ENCODE data around the gene BRSK2.
"Not testable (repeated sequence)": the region's sequence is repeated elsewhere in the genome, so short reads cannot be mapped to it uniquely, and the experiment has no call there.

BRSK2 gene

DNA sequence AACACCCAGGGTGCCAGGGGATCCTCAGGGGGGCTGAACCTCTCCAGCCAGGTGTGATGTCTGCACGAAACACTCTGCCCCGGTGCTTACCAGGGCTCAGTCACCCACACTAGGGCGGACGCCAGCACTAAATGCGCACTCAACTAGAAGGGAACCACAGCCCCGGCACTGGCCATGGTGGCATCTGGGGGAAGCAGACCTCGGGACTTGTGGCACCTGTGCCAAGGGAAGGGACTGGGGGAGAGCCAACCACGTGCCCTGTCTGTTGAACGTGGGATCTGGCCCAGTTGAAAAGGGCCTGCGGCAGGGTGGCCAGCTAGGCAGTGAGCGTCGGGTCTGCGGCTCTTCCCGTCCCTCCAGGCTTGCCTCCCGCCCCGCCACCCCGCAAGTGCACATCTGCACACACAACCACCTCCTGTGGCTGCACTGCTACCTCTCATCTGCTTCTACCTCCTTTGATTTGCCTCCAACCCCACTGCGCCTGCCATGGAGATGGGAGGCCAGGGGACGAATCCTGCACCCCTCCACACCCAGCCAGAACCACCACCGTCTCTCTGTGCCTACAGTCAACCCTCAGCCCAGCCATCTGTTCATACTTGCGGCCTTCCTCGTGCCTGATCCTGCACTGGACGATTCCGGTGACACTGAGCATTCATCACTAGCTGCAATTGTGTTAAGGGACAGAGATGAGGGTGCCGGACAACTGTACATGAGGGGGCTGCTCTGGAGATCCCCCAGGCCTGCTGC lies 111.9 kb downstream of the BRSK2 start:
- DNase-seq = no peak

DNA sequence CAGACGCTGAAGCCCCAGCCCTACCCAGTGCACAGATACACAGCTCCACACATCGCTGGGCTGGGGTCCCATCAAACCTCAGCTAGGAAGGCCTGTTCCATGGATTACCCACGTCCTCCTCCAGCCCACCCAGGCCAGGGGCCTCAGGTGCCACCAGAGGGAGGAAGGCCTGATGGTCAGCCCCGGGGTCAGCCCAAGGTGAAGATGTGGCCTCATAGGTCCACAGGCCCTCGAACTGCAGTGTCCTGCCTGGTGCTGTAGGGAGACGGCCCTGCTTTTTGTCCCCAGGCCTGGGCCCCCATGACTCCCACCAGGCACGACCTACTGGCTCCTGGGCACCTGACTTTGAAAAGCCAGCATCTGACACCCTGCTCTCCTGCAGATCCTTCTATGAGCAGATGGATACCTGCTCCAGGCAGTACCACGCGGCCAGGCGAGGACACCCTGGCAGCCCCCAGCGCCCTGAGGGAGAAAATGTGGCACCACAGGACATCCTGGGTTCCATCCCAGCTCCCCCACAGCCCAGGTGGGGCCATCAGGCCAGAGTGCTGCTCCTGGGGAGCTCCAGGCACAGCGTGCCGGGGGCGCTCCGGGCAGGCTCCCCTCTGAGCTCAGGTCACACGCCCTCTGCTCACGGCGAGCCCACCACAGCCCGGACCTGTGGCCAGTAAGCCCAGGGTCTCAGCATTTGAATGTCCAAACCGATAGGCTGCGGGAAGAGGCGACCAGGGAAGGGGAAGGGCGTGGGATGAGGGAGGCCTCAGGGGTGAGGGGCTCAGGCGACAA lies 112.6 kb downstream of the BRSK2 start:
- DNase-seq = no peak

DNA sequence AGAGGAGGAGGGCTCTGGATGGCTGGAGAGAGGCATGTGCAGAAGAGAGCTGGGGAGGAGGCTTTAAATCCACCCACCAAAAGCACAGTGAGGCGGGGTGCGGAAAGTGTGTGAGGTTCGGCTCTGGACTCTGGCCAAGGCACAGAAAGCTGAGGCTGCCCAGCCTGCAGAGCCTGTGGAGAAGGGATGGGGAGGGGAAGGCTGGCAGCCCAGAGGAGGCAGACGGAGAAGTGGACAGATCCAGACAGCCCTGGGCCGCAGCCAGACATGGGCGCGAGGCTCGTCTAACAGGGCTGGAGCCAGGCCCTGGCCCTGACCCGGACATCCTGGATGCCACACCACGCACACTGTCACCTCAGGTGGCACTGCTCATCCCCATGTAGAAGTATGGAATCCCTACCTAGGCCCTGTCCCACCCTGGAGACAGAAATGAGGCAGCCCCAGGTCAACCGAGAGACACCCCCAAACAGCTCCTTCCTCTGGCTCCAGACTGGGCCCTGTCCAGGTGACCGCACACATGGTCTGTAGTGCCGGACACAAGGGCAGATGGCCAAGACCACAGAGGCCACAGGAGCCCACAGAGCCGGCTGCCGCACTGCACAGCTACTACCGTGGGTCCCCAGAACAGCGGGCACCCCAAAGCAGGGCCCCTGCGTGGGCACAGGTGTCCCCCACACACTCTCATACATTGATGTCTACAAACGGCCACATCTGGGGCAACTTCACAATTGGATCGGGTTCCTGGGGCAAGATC lies 113.4 kb downstream of the BRSK2 start:
- DNase-seq = no peak

DNA sequence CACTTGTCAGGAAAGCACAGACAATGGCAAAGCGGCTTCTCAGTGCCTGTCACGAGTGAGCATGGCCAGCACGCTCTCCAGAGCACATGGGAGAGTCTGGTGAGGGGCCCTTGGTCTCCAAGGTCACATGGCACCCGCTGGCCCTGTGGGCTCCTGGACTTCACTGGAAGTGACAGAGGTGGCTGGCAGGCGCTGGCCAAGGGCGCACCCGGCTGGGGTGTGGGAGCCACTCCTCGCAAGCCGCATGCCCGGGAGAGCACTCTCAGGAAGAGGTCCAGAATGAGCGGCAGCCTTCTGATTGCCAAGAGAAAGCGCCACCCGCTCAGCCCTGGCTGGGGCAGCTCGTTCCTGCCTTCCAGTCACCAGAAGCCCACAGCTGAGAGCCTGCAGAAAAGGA lies 114.0 kb downstream of the BRSK2 start:
- no peak for DNase-seq

DNA sequence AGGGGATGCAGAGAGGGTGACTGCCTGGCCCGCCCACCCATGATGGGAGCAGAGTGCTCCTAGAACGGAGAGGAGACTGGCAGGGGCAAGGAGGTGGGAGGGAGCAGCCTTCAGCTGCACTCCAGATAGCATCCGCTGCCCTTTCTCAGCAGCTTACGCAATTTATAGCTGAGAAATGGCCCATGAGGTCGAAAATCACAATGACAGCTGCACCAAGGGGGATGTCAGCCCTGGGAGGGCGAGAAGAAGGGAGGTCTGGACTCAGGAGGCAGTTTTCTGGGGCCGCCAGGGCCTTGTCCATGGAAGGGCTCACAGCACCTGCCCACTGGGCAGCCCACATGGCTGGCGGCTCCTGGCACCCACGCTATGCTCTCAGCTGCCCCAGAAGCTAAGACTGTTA lies 114.4 kb downstream of the BRSK2 start:
- no peak for DNase-seq

DNA sequence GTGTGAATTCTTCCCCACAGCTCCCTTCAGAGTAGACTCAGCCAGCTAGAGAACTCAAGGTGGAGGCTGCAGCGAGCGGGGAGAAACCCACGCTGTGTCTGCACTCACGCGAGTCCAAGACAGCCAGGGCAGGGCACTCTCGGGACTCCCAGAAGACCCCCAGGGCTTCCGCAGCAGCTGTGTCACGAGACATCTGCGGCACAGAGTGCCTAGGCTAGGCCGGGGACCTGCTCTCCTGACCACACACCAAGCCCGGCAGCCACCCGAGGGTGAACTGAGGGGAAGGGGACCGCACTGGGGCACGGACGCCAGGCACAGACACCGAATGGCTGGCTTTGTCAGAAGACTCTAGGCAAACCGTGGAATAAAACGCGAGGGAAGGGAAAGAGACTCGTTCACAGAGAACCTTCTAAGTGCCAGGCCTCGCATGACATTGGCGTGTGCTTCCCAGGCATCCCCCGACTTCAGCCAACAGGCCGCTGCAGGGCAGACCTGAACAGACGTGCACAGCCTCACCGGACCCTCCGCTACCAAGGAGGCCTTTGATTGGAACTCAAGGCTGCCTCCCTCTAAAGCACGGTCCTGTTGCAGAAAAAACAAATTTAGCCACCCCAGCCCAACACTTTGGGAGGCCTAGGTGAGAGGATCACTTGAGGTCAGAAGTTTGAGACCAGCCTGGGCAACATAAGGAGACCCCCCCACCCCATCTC lies 115.0 kb downstream of the BRSK2 start:
- DNase-seq = no peak

DNA sequence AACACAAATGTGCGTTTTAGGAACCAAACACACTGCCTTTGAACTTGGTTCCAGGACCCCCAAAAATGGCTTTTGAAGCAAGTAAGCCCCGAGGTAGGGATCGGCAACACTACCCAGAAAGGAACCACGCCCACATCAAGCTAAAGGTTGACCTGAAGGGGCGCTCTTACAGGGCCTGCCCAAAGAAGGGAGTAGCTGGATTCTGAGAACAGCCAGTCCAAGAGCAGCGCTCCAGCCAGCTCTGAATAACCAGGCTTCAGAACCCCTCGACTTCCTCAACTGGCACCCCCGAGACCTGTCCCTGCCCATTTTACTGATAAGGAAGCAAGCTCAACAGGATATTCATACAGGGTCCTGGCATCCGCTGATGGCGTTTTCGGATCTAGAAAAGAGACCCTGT lies 115.7 kb downstream of the BRSK2 start:
- DNase-seq = no peak

DNA sequence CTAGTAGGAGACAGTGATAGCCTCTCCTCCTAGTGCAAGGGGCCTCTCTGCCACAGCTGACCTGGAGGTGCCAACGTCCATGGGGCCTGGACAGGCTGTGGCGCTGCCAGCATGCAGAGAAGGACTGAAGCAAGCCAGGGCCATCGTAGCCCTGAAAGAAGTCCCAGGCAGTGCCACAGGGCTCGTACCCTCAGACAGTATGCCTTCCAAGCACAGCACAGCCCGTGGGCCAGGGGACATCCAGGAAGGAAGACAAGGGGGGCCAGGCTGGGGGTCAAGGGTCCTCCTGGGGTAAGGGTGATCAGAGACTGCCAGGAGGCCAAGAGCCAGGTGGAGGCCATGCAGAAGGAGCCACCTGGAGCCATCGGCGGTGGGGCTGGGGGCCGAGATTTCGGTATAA lies 117.2 kb downstream of the BRSK2 start:
- no peak for DNase-seq

DNA sequence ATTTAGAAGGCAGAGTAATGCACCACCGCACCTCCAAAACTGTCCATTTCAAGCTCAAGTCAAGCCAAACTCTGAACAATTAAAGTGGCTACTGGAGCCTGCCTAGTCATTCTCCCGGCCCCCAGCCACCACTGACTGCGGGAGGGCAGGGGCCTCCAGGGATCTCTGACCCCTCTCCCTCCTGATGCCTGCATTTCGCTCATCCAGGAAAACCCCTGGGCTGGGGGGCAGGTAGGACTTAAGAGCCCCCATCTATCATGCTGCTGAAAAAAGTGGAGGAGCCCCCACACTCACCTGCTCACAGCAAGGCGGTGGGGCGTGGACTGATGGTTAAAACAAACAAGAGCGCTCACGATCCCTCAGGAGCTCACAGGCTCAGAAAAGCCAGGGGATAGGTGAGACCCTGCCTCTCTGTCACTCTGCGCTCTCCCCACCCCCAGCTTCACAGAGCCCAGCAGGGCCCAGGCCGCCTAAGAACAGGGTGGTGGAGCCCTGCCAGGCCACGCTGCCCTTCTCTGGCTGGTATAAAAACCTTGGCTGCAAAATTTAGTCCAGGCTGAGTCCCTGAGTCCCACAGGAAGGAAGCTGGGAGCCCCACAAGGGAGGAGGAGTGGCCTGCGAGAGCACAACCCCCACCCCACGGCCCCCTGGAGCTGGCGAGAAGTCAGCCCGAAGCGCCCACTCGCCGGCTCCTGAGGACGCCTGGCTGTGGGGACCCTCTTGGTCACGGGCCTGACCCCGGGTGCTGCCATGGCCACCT lies 117.8 kb downstream of the BRSK2 start:
- no peak for DNase-seq

DNA sequence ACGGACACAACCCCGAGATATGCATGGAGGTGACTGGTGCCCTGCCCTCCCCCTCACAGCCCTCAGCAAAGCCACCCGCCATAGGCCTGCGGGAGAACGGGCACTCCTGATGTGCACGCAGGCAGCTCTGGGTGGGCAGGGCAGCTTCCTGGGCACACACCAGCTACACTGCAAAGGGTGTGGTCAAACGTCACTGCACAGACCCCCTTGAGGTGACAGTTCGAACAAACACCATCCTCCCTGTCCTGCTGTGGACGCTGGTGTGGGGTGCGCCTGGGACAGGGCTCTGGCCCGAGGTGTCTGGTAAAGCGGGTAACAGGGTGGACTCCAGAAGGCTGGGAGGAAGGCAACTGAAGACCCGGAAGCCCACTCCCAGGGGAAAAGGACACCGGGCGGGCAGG lies 118.8 kb downstream of the BRSK2 start:
- no peak for DNase-seq

DNA sequence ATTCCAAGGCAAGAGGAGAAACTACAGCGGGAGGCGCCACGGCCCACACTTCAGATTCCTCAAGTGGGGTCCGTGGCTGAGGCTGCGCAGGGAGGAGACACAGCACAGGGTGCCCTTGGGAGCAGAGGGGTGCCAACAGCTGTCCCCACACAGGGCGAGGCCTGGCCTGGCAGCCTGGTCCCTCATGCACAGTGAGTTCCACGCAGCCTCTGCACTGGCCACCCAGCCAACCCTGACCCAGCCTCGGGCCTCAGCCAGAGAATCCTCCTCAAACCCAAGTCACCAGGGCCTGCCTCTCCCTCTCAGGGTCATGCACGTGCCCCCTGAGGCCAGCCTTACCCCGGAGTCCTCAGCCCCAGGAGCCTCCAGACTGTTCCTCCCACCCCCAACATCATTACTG lies 119.3 kb downstream of the BRSK2 start:
- no peak for DNase-seq

DNA sequence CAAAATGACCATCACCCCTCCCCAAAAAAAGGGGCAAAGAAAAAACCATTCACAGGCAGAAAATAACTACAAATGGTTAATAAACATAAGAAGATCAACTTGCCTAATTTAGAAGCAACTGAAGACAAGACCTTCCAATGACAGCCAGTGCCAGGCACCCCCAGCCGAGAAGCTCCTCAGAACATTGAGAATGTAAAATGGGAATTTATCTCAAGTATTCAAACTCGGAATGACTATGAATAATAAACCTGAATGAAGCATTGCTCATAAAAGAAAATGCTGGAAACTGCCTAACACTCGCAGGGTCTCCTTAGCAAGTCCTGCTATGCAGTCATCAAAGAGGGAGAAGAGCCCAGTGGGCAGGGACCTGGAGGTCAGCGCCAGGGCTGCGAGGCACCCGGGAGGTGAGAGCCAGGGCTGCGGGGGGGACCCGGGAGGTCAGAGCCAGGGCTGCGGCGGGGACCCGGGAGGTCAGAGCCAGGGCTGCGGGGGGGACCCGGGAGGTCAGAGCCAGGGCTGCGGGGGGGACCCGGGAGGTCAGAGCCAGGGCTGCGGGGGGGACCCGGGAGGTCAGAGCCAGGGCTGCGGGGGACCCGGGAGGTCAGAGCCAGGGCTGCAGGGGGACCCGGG lies 120.0 kb downstream of the BRSK2 start:
- DNase-seq = no peak

DNA sequence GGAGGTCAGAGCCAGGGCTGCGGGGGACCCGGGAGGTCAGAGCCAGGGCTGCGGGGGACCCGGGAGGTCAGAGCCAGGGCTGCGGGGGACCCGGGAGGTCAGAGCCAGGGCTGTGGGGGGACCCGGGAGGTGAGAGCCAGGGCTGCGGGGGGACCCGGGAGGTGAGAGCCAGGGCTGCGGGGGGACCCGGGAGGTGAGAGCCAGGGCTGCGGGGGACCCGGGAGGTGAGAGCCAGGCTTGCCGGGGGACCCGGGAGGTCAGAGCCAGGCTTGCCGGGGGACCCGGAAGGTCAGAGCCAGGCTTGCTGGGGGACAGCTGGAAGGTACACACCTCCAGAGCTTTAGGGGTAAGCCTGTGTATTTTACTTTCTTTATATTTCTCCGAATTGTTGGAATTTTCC lies 120.6 kb downstream of the BRSK2 start:
- not testable (repeated sequence) for DNase-seq

DNA sequence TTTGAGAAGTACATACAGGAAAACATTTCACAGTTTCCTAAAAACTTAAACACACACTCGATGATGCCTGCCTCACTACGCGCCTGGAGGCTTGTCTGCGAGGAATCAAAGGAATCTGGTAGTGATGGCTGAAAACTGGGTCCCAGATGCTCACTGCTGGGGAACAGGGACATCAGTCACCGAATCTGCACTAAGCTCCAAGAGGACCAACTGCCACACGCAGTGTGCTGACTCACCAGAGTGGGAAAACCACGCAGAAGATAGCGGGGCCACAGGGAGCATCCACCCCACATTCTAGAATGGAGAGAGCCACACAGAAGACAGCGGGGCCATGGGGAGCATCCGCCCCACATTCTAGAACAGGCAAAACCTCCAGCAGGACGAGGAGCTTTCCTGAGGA lies 121.2 kb downstream of the BRSK2 start:
- DNase-seq = no peak

DNA sequence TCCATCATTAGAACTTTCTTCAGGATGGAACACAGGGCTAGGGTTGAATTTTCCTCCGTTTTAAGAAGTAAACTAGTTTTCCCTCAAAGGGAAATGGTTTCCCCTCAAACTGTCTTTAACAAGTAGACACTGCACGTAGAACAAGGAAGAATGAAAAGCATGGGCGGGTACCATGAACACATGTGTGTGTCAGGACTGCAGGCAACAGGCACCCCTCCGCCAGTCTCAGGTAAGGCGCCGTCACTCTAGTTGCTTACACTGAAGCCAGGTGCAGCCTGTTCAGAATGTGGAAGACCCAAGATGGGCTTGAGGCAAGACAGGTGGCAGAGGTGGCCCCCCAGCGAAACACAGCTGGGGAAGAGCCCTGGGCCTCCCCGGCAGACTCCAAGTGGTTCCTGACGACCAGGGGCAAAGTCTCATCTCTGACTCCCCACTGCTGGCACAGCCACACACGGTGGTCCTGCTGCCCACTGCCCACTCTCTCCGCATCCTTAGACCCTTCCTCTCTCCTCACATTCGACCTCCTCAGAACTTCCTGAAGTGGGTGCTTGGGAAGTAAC lies 122.3 kb downstream of the BRSK2 start:
- no peak for DNase-seq
